SK-N-SH (cell line): ENCODE measurements around the gene GRHL3. TPM values are rescaled to one million over a fixed set of nuclear protein-coding genes. Genes with fewer than 3 reads are reported as not detected.

Experiments
- CTCF ChIA-PET: fragments of 300-600, 350-600 bp; formaldehyde crosslinking; extraction: SDS; loops from one replicate; lab custom pipeline; 2021; lab: Yijun Ruan, JAX
- POLR2A ChIA-PET: fragments of 350-600 bp; sonication (Branson Sonifier 250); formaldehyde crosslinking; extraction: SDS; loops from one replicate; lab custom pipeline; 2020; ENCODE audit warnings: antibody characterized with exemption, inconsistent platforms; lab: Yijun Ruan, JAX
- DNase-seq: peaks from one replicate; pipeline ENCODE4 v3.0.0; 2012
- H2AFZ ChIP-seq: fragments of 200-600 bp; sonication (generic); 2 replicates; pipeline ENCODE4 v1.8.1; 2016; ENCODE audit warnings: antibody characterized with exemption, mild to moderate bottlenecking, low read depth
- H3F3A ChIP-seq: fragments of 200-600 bp; sonication (generic); replicated peaks from 2 replicates; pipeline ENCODE3; 2016; ENCODE audit warnings: antibody characterized with exemption, mild to moderate bottlenecking; ENCODE audit not compliant: insufficient read depth
- H3K27ac ChIP-seq, 2 experiments: fragments of 200-500 bp in 1 of 2; fragments of 200-600 bp in 1 of 2; sonication (Bioruptor generic) in 1 of 2; sonication (generic), shearing (Covaris generic) in 1 of 2; 2 replicates each; pipeline versions ENCODE4 v1.5.1 to v1.6.1; 2014 to 2016; ENCODE audit warnings: low read depth in 2 of 2, inconsistent platforms in 1 of 2, low read length in 1 of 2, mild to moderate bottlenecking in 1 of 2, mixed read lengths in 1 of 2
- H3K27me3 ChIP-seq: fragments of 200-600 bp; sonication (generic), shearing (Covaris generic); 2 replicates; pipeline ENCODE4 v1.6.1; 2016; ENCODE audit warnings: mixed run types; ENCODE audit not compliant: insufficient read depth
- H3K36me3 ChIP-seq, 2 experiments: fragments of 200-500 bp in 1 of 2; fragments of 200-600 bp in 1 of 2; sonication (Bioruptor generic) in 1 of 2; sonication (generic) in 1 of 2; replicated peaks in 1 of 2; 2 replicates each; pipeline versions ENCODE3 to v1.5.1; 2014 to 2016; ENCODE audit warnings: low read length in 1 of 2, mild to moderate bottlenecking in 1 of 2; ENCODE audit not compliant: insufficient read depth in 2 of 2, control insufficient read depth in 1 of 2
- H3K4me1 ChIP-seq, 2 experiments: fragments of 200-500 bp in 1 of 2; fragments of 200-600 bp in 1 of 2; sonication (Bioruptor generic) in 1 of 2; sonication (generic), shearing (Covaris generic) in 1 of 2; 2 replicates each; pipeline versions ENCODE4 v1.5.1 to v1.6.1; 2014 to 2016; ENCODE audit warnings: low read depth in 1 of 2, low read length in 1 of 2, mixed run types in 1 of 2; ENCODE audit not compliant: insufficient read depth in 2 of 2, control insufficient read depth in 1 of 2
- H3K4me2 ChIP-seq: fragments of 200-600 bp; sonication (generic), shearing (Covaris generic); 2 replicates; pipeline ENCODE4 v1.6.1; 2017; ENCODE audit warnings: mixed run types
- H3K4me3 ChIP-seq, 2 experiments: fragments of 200-500 bp in 1 of 2; fragments of 200-600 bp in 1 of 2; sonication (Bioruptor generic) in 1 of 2; sonication (generic), shearing (Covaris generic) in 1 of 2; 2 replicates each; pipeline versions ENCODE4 v1.5.1 to v1.8.1; 2014 to 2016; ENCODE audit warnings: low read depth in 2 of 2, inconsistent platforms in 1 of 2, low read length in 1 of 2, mild to moderate bottlenecking in 1 of 2, mixed read lengths in 1 of 2, moderate library complexity in 1 of 2
- H3K79me2 ChIP-seq: fragments of 200-600 bp; sonication (generic); 2 replicates; pipeline ENCODE4 v1.8.1; 2017; ENCODE audit warnings: mild to moderate bottlenecking; ENCODE audit not compliant: insufficient read depth
- H3K9ac ChIP-seq: fragments of 200-600 bp; sonication (generic); 2 replicates; pipeline ENCODE4 v1.6.1; 2017; ENCODE audit warnings: mixed run types
- H3K9me2 ChIP-seq: fragments of 200-600 bp; sonication (generic); 2 replicates; pipeline ENCODE4 v1.6.1; 2017; ENCODE audit warnings: mixed run types
- H3K9me3 ChIP-seq: fragments of 200-600 bp; sonication (generic); 2 replicates; pipeline ENCODE4 v1.6.1; 2017; ENCODE audit warnings: mixed run types, mild to moderate bottlenecking, moderate library complexity
- H4K20me1 ChIP-seq: fragments of 200-600 bp; sonication (generic); 2 replicates; pipeline ENCODE4 v1.6.1; 2017; ENCODE audit warnings: mild to moderate bottlenecking, mixed run types; ENCODE audit not compliant: insufficient read depth
- CTCF ChIP-seq: fragments of 200-600 bp; sonication (generic); IDR thresholded peaks from 2 replicates; pipeline ENCODE4 v1.6.1; 2017; ENCODE audit warnings: antibody characterized with exemption, mild to moderate bottlenecking, moderate library complexity
- GABPA ChIP-seq: IDR thresholded peaks from 2 replicates; pipeline ENCODE4 v1.4.0; 2012; ENCODE audit warnings: low read depth, mild to moderate bottlenecking
- JUND ChIP-seq: IDR thresholded peaks from 2 replicates; pipeline ENCODE4 v1.4.0; 2012
- MEF2A ChIP-seq: IDR thresholded peaks from 2 replicates; pipeline ENCODE4 v1.4.0; 2012; ENCODE audit warnings: low read depth, borderline replicate concordance
- PBX3 ChIP-seq: IDR thresholded peaks from 2 replicates; pipeline ENCODE4; 2012
- POLR2AphosphoS5 ChIP-seq: IDR thresholded peaks from 2 replicates; pipeline ENCODE4 v1.6.1; 2012; ENCODE audit warnings: low read depth, low read length
- REST ChIP-seq: IDR thresholded peaks from 2 replicates; pipeline ENCODE4 v1.6.1; 2012; ENCODE audit warnings: mild to moderate bottlenecking, low read depth, low read length, moderate library complexity
- WGBS: methylation state at CpG from one replicate; pipeline ENCODE4 v1.1.6; 2017; ENCODE audit warnings: low lambda C conversion rate; 5-methylcytosine and 5-hydroxymethylcytosine counted together
- polyA plus RNA-seq, 3 experiments: library from polyadenylated mRNA; depleted of rRNA; stranded (reverse); fragments of >200 nt; gene quantifications; 2 replicates each; pipeline ENCODE4 v1.2.3, GENCODE V29; 2012

GRHL3 gene
- polyA plus RNA-seq, 1 of the 3 experiments (the other 2 are of a cell fraction): 0.05 TPM

GRCh38 chr1:24297852-24298232, 21.3 kb upstream of the GRHL3 start:
- Histone ChIP-seq H3K9ac (no peak overlapping the region), H3K9me2 (no peaks in the 10 kb centered on the region), H3K9me3 (no peaks in the 10 kb centered on the region), H4K20me1 (no peaks in the 10 kb centered on the region), H3K27me3 (peaks cover 7% of the 10 kb centered on the region; the same call in 1 of the 2 replicates), H2AFZ (no peak overlapping the region), H3K36me3 (no peaks in the 10 kb centered on the region), H3K79me2 (no peaks in the 10 kb centered on the region), H3K4me2 (no peak overlapping the region), H3F3A (no peaks in the 10 kb centered on the region), H3K4me3 (no peak overlapping the region), H3K27ac (no peak overlapping the region), H3K4me1 (peaks cover 3 to 7% of the 10 kb centered on the region in 2 experiments; a peak in 2 of 4 replicates)
- CTCF ChIA-PET: interaction anchor here (0.9 kb wide), 1 partner anchor 338 kb away, joined by 3 read pairs; no protein-coding TSS in a partner anchor
- no peak for DNase-seq
- POLR2A ChIA-PET: interaction anchor here (0.6 kb wide), 1 partner anchor 196 kb away, joined by 3 read pairs; no protein-coding TSS in a partner anchor
- TF ChIP-seq GABPA (no peak), PBX3 (no peak), MEF2A (no peak)
- 86% methylated on average over 3 of the region's 4 CpGs for WGBS

- ChIA-PET POLR2A (no interaction called here), CTCF (no interaction called here)
- 88% methylated on average over 8 of the region's 8 CpGs for WGBS
- Histone ChIP-seq H2AFZ (no peak overlapping the region), H3K79me2 (no peaks in the 10 kb centered on the region), H3K9me2 (no peaks in the 10 kb centered on the region), H3K36me3 (no peaks in the 10 kb centered on the region), H3K4me2 (no peak overlapping the region), H3K27me3 (peaks cover 7% of the 10 kb centered on the region; the same call in 1 of the 2 replicates), H3K9me3 (no peaks in the 10 kb centered on the region), H3K4me3 (no peak overlapping the region), H3K4me1 (peaks cover under 1 to 7% of the 10 kb centered on the region in 2 experiments; a peak in 2 of 4 replicates), H3K27ac (no peak overlapping the region), H3F3A (no peaks in the 10 kb centered on the region), H4K20me1 (no peaks in the 10 kb centered on the region), H3K9ac (no peak overlapping the region)
- no peak for TF ChIP-seq POLR2AphosphoS5
- no peak for TF ChIP-seq CTCF
- no peak for TF ChIP-seq JUND
- no peak for DNase-seq
These were observed 20.6 kb upstream of the GRHL3 start for GRCh38 chr1:24298606-24299005.

GRCh38 chr1:24299901-24300300, 19.3 kb upstream of the GRHL3 start:
- H3K9ac ChIP-seq: no peak overlapping the region
- H3F3A ChIP-seq: no peaks in the 10 kb centered on the region
- H2AFZ ChIP-seq: no peak overlapping the region
- H3K9me2 ChIP-seq: no peaks in the 10 kb centered on the region
- no peaks in the 10 kb centered on the region for H3K79me2 ChIP-seq
- 77% methylated on average over 6 of the region's 6 CpGs for WGBS
- no peak for DNase-seq
- H3K27ac ChIP-seq: no peak overlapping the region
- peaks cover 0 to 7% of the 10 kb centered on the region in 2 experiments; a peak in 2 of 4 replicates for H3K4me1 ChIP-seq
- no peaks in the 10 kb centered on the region for H3K9me3 ChIP-seq
- POLR2A ChIA-PET: no interaction called here
- peaks cover 12% of the 10 kb centered on the region; the same call in 1 of the 2 replicates for H3K27me3 ChIP-seq
- no peaks in the 10 kb centered on the region for H4K20me1 ChIP-seq
- CTCF ChIA-PET: no interaction called here
- no peak overlapping the region for H3K4me2 ChIP-seq
- H3K4me3 ChIP-seq: no peak overlapping the region
- H3K36me3 ChIP-seq: no peaks in the 10 kb centered on the region
- no peak for TF ChIP-seq REST
- TF ChIP-seq, all 33 proteins: peak for 0
